ENCODE measurements around the gene RPS28. TPM values are rescaled to one million over a fixed set of nuclear protein-coding genes. Genes with fewer than 3 reads are reported as not detected.
A peak's percentile ranks its signal among the peaks of the same experiment; 100 is the strongest.
"Not testable (repeated sequence)": the region's sequence is repeated elsewhere in the genome, so short reads cannot be mapped to it uniquely, and the experiment has no call there.

Gene RPS28
- total RNA-seq, 2 donors from 2014 or later = 158 to 402 TPM

- DNase-seq (ENCODE audit: low spot score) = no peak
- H3K4me3 ChIP-seq = peak overlapping the region in 1 of 2 donors; percentile 24
- no peaks in the 10 kb centered on the region for H3K27me3 ChIP-seq
- no peak for TF ChIP-seq CTCF (IDR thresholded peaks at IDR 0.05)
- H3K36me3 ChIP-seq = no peaks in the 10 kb centered on the region
- H3K9me3 ChIP-seq = peaks cover 0 to 6% of the 10 kb centered on the region in 2 donors
- no peak overlapping the region for H3K27ac ChIP-seq
- H3K4me1 ChIP-seq = peaks cover 0 to 30% of the 10 kb centered on the region in 2 donors
These were observed 31.0 kb downstream of the RPS28 start for GRCh38 chr19:8352134-8352827.

DNA sequence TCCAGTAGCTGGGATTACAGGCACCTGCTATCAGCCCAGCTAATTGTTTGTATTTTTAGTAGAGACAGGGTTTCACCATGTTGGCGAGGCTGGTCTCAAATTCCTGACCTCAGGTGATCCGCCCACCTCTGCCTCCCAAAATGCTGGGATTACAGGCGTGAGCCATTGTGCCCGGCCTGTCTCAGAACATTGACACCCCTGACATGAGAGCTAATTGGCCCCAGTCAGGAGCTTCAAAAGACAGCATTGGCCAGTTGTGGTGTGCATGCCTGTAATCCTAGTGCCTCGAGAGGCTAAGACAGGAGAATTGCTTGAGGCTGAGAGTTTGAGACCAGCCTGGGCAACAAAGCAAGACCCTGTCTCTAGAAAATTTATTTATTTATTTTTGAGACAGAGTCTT is 31.5 kb downstream of the RPS28 start:
- not testable (repeated sequence) for H3K36me3 ChIP-seq; H3K9me3 ChIP-seq; H3K27ac ChIP-seq; H3K27me3 ChIP-seq; H3K4me3 ChIP-seq; DNase-seq (ENCODE audit: low spot score)
- H3K4me1 ChIP-seq = peaks cover 0 to 26% of the 10 kb centered on the region in 2 donors

DNA sequence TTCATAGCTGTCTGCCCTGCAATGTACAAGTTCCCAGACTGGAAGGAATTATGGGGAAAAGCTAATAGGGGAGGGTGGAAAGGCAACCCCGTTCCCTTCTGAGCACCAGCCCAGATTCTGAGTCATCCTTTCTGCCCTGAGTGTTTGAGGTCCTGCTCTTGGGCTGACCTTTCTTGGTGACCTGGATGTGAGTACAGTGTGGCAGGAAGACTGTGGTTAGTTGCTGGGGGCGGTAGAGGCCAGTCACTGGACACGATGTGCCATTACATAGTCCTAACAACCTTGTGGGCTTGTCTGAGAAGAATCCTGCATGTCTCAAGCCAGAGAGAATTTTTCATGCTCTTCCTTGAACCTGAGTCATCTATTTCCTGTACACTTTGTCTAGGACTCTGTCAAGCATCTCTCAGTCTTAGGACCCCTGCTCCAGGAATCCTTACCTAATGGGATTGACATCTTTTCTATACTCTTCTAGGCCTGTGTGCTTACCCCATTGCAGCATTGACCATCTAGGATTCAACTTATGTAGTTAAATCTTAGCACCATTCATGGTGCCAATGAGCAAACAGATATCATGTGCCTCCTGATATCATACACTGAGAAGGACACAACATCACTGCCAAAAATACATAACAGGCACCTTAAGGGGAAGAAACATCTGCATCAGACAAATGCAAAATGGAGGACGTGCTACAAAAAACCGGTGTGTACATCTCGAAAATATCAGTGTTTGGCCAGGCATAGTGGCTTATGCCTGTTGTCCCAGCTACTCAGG is 34.5 kb downstream of the RPS28 start:
- Histone ChIP-seq H3K4me3 (no peak overlapping the region), H3K9me3 (peaks cover 0 to 6% of the 10 kb centered on the region in 2 donors), H3K36me3 (no peaks in the 10 kb centered on the region), H3K27me3 (no peaks in the 10 kb centered on the region), H3K4me1 (peaks cover 0 to 22% of the 10 kb centered on the region in 2 donors), H3K27ac (peak overlapping the region in 1 of 2 donors; percentile 38)
- DNase-seq (ENCODE audit: low spot score) = peak; percentile 81
- TF ChIP-seq CTCF (IDR thresholded peaks at IDR 0.05) = no peak

DNA sequence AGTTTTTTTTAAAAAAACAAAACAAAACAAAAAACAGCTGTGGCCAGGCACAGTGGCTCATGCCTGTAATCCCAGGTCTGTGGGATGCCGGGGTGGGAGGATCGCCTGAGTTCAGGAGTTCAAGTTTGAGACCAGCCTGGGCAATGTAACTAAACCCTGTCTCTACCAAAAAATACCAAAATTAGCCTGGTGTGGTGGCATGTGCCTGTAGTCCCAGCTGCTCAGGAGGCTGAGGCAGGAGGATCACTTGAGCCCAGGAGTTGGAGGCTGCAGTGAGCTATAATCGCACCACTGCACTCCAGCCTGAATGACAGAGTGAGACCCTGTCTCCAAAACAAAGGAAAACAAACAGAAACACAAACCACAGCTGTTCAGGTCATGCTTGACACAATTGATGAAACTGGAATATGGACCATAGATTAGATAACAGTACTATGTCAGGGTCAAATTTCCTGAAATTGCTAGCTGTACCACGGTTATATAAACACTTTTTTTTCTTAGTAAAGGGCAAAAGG is 35.8 kb downstream of the RPS28 start:
- H3K4me1 ChIP-seq = peaks cover 0 to 30% of the 10 kb centered on the region in 2 donors
- no peak overlapping the region for H3K27ac ChIP-seq
- TF ChIP-seq CTCF (IDR thresholded peaks at IDR 0.05) = no peak

DNA sequence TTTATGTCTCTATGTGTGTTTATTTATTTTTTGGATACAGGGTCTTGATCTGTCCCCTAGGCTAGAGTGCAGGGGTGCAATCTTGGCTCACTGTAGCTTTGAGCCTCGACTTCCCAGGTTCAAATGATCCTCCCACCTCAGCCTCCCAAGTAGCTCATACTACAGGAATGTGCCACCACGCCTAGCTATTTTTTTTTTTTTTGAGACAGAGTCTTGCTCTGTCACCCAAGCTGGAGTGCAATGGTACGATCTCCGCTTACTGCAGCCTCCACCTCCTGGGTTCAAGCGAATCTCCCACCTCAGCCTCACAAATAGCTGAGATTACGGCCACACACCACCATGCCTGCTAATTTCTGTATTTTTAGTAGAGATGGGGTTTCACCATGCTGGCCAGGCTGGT is 37.7 kb downstream of the RPS28 start:
- no peak overlapping the region for H3K27ac ChIP-seq
- H3K4me1 ChIP-seq = peaks cover 0 to 40% of the 10 kb centered on the region in 2 donors
- H3K36me3 ChIP-seq = no peaks in the 10 kb centered on the region
- H3K4me3 ChIP-seq = no peak overlapping the region
- H3K9me3 ChIP-seq = peaks cover 0 to 6% of the 10 kb centered on the region in 2 donors
- DNase-seq (ENCODE audit: low spot score) = no peak
- H3K27me3 ChIP-seq = no peaks in the 10 kb centered on the region
- no peak for TF ChIP-seq CTCF (IDR thresholded peaks at IDR 0.05)

More for the DNA sequence above, 35.8 kb downstream of the RPS28 start:
- no peaks in the 10 kb centered on the region for H3K27me3 ChIP-seq
- H3K9me3 ChIP-seq = peaks cover 0 to 6% of the 10 kb centered on the region in 2 donors
- H3K4me3 ChIP-seq = no peak overlapping the region
- DNase-seq (ENCODE audit: low spot score) = no peak
- no peaks in the 10 kb centered on the region for H3K36me3 ChIP-seq

GRCh38 chr19:8360196-8360595 is 38.9 kb downstream of the RPS28 start:
- no peak for DNase-seq (ENCODE audit: low spot score)
- H3K4me1 ChIP-seq = peaks cover 0 to 42% of the 10 kb centered on the region in 2 donors
- H3K9me3 ChIP-seq = peaks cover 0 to 6% of the 10 kb centered on the region in 2 donors
- no peaks in the 10 kb centered on the region for H3K36me3 ChIP-seq
- no peak for TF ChIP-seq CTCF (IDR thresholded peaks at IDR 0.05)
- no peaks in the 10 kb centered on the region for H3K27me3 ChIP-seq
- no peak overlapping the region for H3K27ac ChIP-seq
- no peak overlapping the region for H3K4me3 ChIP-seq

Measured in right atrium auricular region (tissue), 2 donors.